K562 (cell line): ENCODE data around the gene OSCP1. TPM values are rescaled to one million over a fixed set of nuclear protein-coding genes. Genes with fewer than 3 reads are reported as not detected.

Experiments used
- ATF7 ChIP-seq: fragments of 450-650 bp; IDR thresholded peaks from 2 replicates; pipeline ENCODE4 v1.7.1; 2014; ENCODE audit warnings: mild to moderate bottlenecking, moderate library complexity
- BACH1 ChIP-seq: fragments of 200-800 bp; sonication (Bioruptor generic); IDR thresholded peaks from 2 replicates; pipeline ENCODE4 v1.6.1; 2016; ENCODE audit warnings: missing genetic modification characterization, missing compliant biosample characterization
- CAMTA2 ChIP-seq: fragments of 250-450 bp; sonication (Bioruptor Pico); conservative IDR thresholded peaks from 2 replicates; pipeline ENCODE4 v1.5.1; 2022
- CBFB ChIP-seq: sonication (generic); formaldehyde crosslinking; IDR thresholded peaks from 2 replicates; pipeline ENCODE4 v1.4.0; 2020; ENCODE audit warnings: mild to moderate bottlenecking, missing genetic modification reagents
- CBX2 ChIP-seq: fragments of 200-600 bp; sonication (generic); IDR thresholded peaks from one replicate; pipeline ENCODE4 v1.6.1; 2012; ENCODE audit warnings: mild to moderate bottlenecking, low read length, inconsistent platforms; ENCODE audit not compliant: insufficient read depth, poor library complexity, severe bottlenecking
- EGR1 ChIP-seq: fragments of 450-650 bp; conservative IDR thresholded peaks from 2 replicates; pipeline ENCODE4 v1.6.1; 2017; ENCODE audit warnings: mild to moderate bottlenecking
- KLF16 ChIP-seq: IDR thresholded peaks from 2 replicates; pipeline ENCODE4 v1.6.1; 2016; ENCODE audit warnings: antibody characterized with exemption
- MTA3 ChIP-seq: fragments of 450-650 bp; formaldehyde crosslinking; IDR thresholded peaks from 2 replicates; pipeline ENCODE4 v1.6.1; 2017; ENCODE audit warnings: mild to moderate bottlenecking, borderline replicate concordance
- NCOA2 ChIP-seq, 2 experiments: fragments of 450-650 bp; IDR thresholded peaks; 2 replicates each; pipeline ENCODE4 v1.6.1; 2018; ENCODE audit warnings: mild to moderate bottlenecking in 2 of 2, moderate library complexity in 1 of 2; ENCODE audit not compliant: partially characterized antibody in 2 of 2
- SIN3B ChIP-seq: fragments of 450-650 bp; IDR thresholded peaks from 2 replicates; pipeline ENCODE4 v1.6.1; 2017; ENCODE audit warnings: low read depth, mild to moderate bottlenecking, moderate library complexity
- ZNF280A ChIP-seq: fragments of 450-650 bp; IDR thresholded peaks from 2 replicates; pipeline ENCODE4 v1.6.1; 2018; ENCODE audit warnings: mild to moderate bottlenecking, low read depth; ENCODE audit not compliant: partially characterized antibody
- polyA plus RNA-seq, 8 experiments: library from polyadenylated mRNA; depleted of rRNA in 4 of 8; stranded (reverse) in 5 of 8; unstranded in 3 of 8; fragments of >200 nt; fragmentation: Nextera tagmentation in 2 of 8; fragmentation: Illumina TruSeq in 1 of 8; extraction: Ambion mirVana in 2 of 8; extraction: Trizol in 1 of 8; gene quantifications; 2 replicates each; pipeline versions ENCODE4 v1.2.1 to v1.2.3, GENCODE V29; 2011 to 2014; ENCODE audit warnings: inconsistent platforms in 1 of 8, missing spikeins in 1 of 8
- total RNA-seq, 7 experiments: library from RNA; depleted of rRNA in 6 of 7; stranded (reverse); fragments of >200 nt in 6 of 7; fragmentation: Illumina TruSeq in 2 of 7; extraction: Trizol in 2 of 7; gene quantifications; 2 replicates each; pipeline versions ENCODE4 v1.2.1 to v1.2.3, GENCODE V29; 2011 to 2021; ENCODE audit warnings: low replicate concordance in 1 of 7
- TF ChIP-seq, protein P1 (sequence below): fragments of 450-650 bp; conservative IDR thresholded peaks from 2 replicates; pipeline ENCODE4 v1.6.1; 2016; ENCODE audit warnings: missing genetic modification characterization, low read depth, mild to moderate bottlenecking, control low read depth, missing compliant biosample characterization
- TF ChIP-seq, protein P2 (sequence below): fragments of 450-650 bp; formaldehyde crosslinking; IDR thresholded peaks from 2 replicates; pipeline ENCODE4 v1.4.0; 2022; ENCODE audit warnings: mild to moderate bottlenecking, moderate library complexity

Gene OSCP1
- total and polyA plus RNA-seq, 9 of the 15 experiments (the other 6 are each of a cell fraction or from before 2014, with no cell fraction given), result 0.15 to 0.40 (median 0.33) TPM; not detected in 5

- TF ChIP-seq, protein P1, sequence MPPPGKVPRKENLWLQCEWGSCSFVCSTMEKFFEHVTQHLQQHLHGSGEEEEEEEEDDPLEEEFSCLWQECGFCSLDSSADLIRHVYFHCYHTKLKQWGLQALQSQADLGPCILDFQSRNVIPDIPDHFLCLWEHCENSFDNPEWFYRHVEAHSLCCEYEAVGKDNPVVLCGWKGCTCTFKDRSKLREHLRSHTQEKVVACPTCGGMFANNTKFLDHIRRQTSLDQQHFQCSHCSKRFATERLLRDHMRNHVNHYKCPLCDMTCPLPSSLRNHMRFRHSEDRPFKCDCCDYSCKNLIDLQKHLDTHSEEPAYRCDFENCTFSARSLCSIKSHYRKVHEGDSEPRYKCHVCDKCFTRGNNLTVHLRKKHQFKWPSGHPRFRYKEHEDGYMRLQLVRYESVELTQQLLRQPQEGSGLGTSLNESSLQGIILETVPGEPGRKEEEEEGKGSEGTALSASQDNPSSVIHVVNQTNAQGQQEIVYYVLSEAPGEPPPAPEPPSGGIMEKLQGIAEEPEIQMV (tag), result no peak
- TF ChIP-seq SIN3B (no peak), BACH1 (tag) (no peak), CBX2 (no peak), ATF7 (no peak), KLF16 (no peak), MTA3 (no peak), CBFB (CRISPR knock-in tag) (no peak), ZNF280A (no peak), EGR1 (peak; percentile 91), NCOA2 (IDR thresholded peaks at IDR 0.05; ENCODE audit: partially characterized antibody in 2 of 2) (no peak), CAMTA2 (CRISPR knock-in tag) (no peak)
- TF ChIP-seq, protein P2, sequence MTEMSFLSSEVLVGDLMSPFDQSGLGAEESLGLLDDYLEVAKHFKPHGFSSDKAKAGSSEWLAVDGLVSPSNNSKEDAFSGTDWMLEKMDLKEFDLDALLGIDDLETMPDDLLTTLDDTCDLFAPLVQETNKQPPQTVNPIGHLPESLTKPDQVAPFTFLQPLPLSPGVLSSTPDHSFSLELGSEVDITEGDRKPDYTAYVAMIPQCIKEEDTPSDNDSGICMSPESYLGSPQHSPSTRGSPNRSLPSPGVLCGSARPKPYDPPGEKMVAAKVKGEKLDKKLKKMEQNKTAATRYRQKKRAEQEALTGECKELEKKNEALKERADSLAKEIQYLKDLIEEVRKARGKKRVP, result no peak
- TF ChIP-seq, all 486 proteins: peak for 31
Measured at GRCh38 chr1:36481771-36482723, 31.8 kb upstream of the OSCP1 start (continued).
